ENCODE measurements around the gene BEGAIN. TPM values are rescaled to one million over a fixed set of nuclear protein-coding genes. Genes with fewer than 3 reads are reported as not detected.
A peak's percentile ranks its signal among the peaks of the same experiment; 100 is the strongest.

Gene BEGAIN
- total and polyA plus RNA-seq, 7 experiments from 2014 or later, result 0.38 to 2.4 (median 1.5) TPM

DNA sequence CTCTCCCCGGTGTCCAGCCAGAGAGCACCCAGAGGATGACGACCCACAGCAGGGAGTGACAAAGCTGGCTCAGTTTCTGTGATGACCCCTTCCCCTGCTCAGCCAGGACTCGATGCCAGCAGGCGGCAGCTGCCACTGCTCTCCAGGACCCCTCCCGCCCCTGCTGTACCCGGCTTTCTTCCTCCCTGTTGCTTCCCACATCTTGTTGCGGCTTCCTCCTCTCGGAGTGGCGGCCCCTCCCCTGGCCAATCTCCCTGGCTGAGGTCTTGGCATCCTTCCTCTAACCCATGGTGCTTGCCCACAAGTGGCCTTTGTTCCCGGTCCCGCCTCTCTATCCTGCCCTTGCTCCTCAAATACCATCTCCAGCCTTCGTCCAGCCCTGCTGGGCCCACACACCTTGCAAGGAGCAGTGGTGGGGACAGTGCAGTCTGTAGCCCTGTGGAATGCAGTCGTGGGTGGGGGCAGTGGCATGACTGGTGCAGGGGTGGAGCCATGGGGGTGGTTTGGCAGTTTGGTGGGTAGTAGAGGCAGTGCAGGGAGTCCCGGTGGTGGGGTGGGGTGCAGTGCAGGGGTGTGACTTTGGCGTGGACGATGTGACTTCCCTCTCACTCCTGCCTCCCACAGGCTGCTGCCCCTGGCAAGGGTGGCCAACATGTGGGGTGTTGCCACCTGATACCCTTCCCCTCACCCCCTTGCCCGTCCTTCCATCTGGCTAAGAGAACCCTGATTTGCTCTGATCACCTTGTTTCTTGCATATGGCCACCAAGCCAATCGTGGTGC, 16.3 kb upstream of the BEGAIN start:
- H3K4me1 ChIP-seq (ENCODE audit: control insufficient read depth in 2 of 2, insufficient read depth in 2 of 2, low read length in 2 of 2), result no peaks in the 10 kb centered on the region

GRCh38 chr14:100602621-100603230, 15.5 kb upstream of the BEGAIN start:
- H3K4me1 Mint-ChIP-seq, result no peaks in the 10 kb centered on the region
- ATAC-seq (no peak), DNase-seq (no peak)
- Histone ChIP-seq H3K4me1 (ENCODE audit: control insufficient read depth in 2 of 2, insufficient read depth in 2 of 2, low read length in 2 of 2) (no peaks in the 10 kb centered on the region), H3K27me3 (ENCODE audit: control insufficient read depth in 2 of 2, insufficient read depth in 2 of 2, low read length in 2 of 2) (no peaks in the 10 kb centered on the region), H3K4me3 (ENCODE audit: low read length) (no peak overlapping the region), H3K27ac (ENCODE audit: low read depth, low read length) (no peak overlapping the region), H3K9me3 (ENCODE audit: control insufficient read depth in 2 of 3, low read length in 3 of 3) (peaks cover 0 to 21% (median 6%) of the 10 kb centered on the region in 3 experiments), H3K36me3 (ENCODE audit: control insufficient read depth in 2 of 3, insufficient read depth in 3 of 3, low read length in 3 of 3) (no peaks in the 10 kb centered on the region)
- peaks cover 6 to 42% (median 18%) of the 10 kb centered on the region in 5 donors for H3K27me3 Mint-ChIP-seq
- peaks cover 9 to 40% (median 24%) of the 10 kb centered on the region in 11 donors for H3K9me3 Mint-ChIP-seq
- intact Hi-C loops (cut with micrococcal nuclease), result no loop called here
- H3K27ac Mint-ChIP-seq, result no peak overlapping the region
- no peak overlapping the region for H3K4me3 Mint-ChIP-seq
- CTCF ChIA-PET, result interaction anchor here (1.0 kb wide), 1 partner anchor 54 kb away, joined by 3 read pairs; no protein-coding TSS in a partner anchor
- POLR2A ChIA-PET, result no interaction called here
- H3K36me3 Mint-ChIP-seq, result peaks cover 5 to 17% (median 8%) of the 10 kb centered on the region in 5 donors

More for the DNA sequence above, 16.3 kb upstream of the BEGAIN start:
- Histone ChIP-seq H3K27me3 (ENCODE audit: control insufficient read depth in 2 of 2, insufficient read depth in 2 of 2, low read length in 2 of 2) (no peaks in the 10 kb centered on the region), H3K9me3 (ENCODE audit: control insufficient read depth in 2 of 3, low read length in 3 of 3) (peaks cover 0 to 21% (median 6%) of the 10 kb centered on the region in 3 experiments), H3K27ac (ENCODE audit: low read depth, low read length) (no peak overlapping the region), H3K36me3 (ENCODE audit: control insufficient read depth in 2 of 3, insufficient read depth in 3 of 3, low read length in 3 of 3) (no peaks in the 10 kb centered on the region), H3K4me3 (ENCODE audit: low read length) (no peak overlapping the region)
- ChIA-PET POLR2A (no interaction called here), CTCF (no interaction called here)
- ATAC-seq (no peak), DNase-seq (no peak)
- H3K27me3 Mint-ChIP-seq, result peaks cover 6 to 34% (median 18%) of the 10 kb centered on the region in 5 donors
- intact Hi-C loops (cut with micrococcal nuclease), result no loop called here
- peak overlapping the region in 1 of 10 donors; percentile 46 for H3K4me3 Mint-ChIP-seq
- no peaks in the 10 kb centered on the region for H3K4me1 Mint-ChIP-seq
- H3K9me3 Mint-ChIP-seq, result peaks cover 9 to 40% (median 24%) of the 10 kb centered on the region in 11 donors
- no peak overlapping the region for H3K27ac Mint-ChIP-seq
- H3K36me3 Mint-ChIP-seq, result peaks cover 5 to 17% (median 8%) of the 10 kb centered on the region in 5 donors

DNA sequence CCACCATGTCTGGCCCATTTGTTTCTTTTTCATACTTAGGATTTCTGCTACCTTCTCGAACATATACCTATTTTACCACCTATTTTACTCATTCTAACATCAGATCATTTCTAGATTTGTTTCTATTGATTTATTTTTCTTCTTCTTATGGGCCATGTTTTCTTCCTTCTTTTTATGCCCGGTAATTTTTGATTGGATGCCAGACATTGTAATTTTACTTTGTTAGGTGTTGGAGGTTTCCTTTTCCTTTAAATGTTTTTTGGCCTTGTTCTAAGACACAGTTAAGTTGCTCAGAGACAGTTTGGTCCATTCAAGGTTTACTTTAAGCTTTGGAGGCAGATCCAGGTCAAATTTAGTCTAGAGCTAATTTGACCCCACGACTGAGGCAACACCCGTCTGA, 14.7 kb upstream of the BEGAIN start:
- Mint-ChIP-seq H3K4me1 (no peaks in the 10 kb centered on the region), H3K4me3 (no peak overlapping the region), H3K27me3 (peaks cover 6 to 49% (median 18%) of the 10 kb centered on the region in 5 donors), H3K27ac (no peak overlapping the region), H3K9me3 (peaks cover 9 to 40% (median 24%) of the 10 kb centered on the region in 11 donors), H3K36me3 (peaks cover 5 to 17% (median 8%) of the 10 kb centered on the region in 5 donors)
- CTCF ChIA-PET, result interaction anchor here (1.0 kb wide), 1 partner anchor 55 kb away, joined by 3 read pairs; no protein-coding TSS in a partner anchor
- Histone ChIP-seq H3K4me1 (ENCODE audit: control insufficient read depth in 2 of 2, insufficient read depth in 2 of 2, low read length in 2 of 2) (no peaks in the 10 kb centered on the region), H3K27me3 (ENCODE audit: control insufficient read depth in 2 of 2, insufficient read depth in 2 of 2, low read length in 2 of 2) (no peaks in the 10 kb centered on the region), H3K4me3 (ENCODE audit: low read length) (no peak overlapping the region), H3K36me3 (ENCODE audit: control insufficient read depth in 2 of 3, insufficient read depth in 3 of 3, low read length in 3 of 3) (no peaks in the 10 kb centered on the region), H3K9me3 (ENCODE audit: control insufficient read depth in 2 of 3, low read length in 3 of 3) (peaks cover 0 to 21% (median 6%) of the 10 kb centered on the region in 3 experiments), H3K27ac (ENCODE audit: low read depth, low read length) (no peak overlapping the region)
- DNase-seq (no peak), ATAC-seq (no peak)
- intact Hi-C loops (cut with micrococcal nuclease), result no loop called here
- POLR2A ChIA-PET, result no interaction called here

- peaks cover 5 to 17% (median 8%) of the 10 kb centered on the region in 5 donors for H3K36me3 Mint-ChIP-seq
- no peak for ATAC-seq
- no peak for DNase-seq
- POLR2A ChIA-PET, result no interaction called here
- H3K4me3 Mint-ChIP-seq, result no peak overlapping the region
- no peaks in the 10 kb centered on the region for H3K27me3 ChIP-seq (ENCODE audit: control insufficient read depth in 2 of 2, insufficient read depth in 2 of 2, low read length in 2 of 2)
- peaks cover 6 to 55% (median 14%) of the 10 kb centered on the region in 5 donors for H3K27me3 Mint-ChIP-seq
- no peak overlapping the region for H3K4me3 ChIP-seq (ENCODE audit: low read length)
- peaks cover 0 to 21% (median 6%) of the 10 kb centered on the region in 3 experiments for H3K9me3 ChIP-seq (ENCODE audit: control insufficient read depth in 2 of 3, low read length in 3 of 3)
- H3K4me1 Mint-ChIP-seq, result no peaks in the 10 kb centered on the region
- intact Hi-C loops (cut with micrococcal nuclease), result no loop called here
- peaks cover 9 to 40% (median 22%) of the 10 kb centered on the region in 11 donors for H3K9me3 Mint-ChIP-seq
- CTCF ChIA-PET, result no interaction called here
- no peaks in the 10 kb centered on the region for H3K4me1 ChIP-seq (ENCODE audit: control insufficient read depth in 2 of 2, insufficient read depth in 2 of 2, low read length in 2 of 2)
- H3K27ac ChIP-seq (ENCODE audit: low read depth, low read length), result no peak overlapping the region
- no peaks in the 10 kb centered on the region for H3K36me3 ChIP-seq (ENCODE audit: control insufficient read depth in 2 of 3, insufficient read depth in 3 of 3, low read length in 3 of 3)
- H3K27ac Mint-ChIP-seq, result no peak overlapping the region
Measured at GRCh38 chr14:100601064-100601463, 13.8 kb upstream of the BEGAIN start.

DNA sequence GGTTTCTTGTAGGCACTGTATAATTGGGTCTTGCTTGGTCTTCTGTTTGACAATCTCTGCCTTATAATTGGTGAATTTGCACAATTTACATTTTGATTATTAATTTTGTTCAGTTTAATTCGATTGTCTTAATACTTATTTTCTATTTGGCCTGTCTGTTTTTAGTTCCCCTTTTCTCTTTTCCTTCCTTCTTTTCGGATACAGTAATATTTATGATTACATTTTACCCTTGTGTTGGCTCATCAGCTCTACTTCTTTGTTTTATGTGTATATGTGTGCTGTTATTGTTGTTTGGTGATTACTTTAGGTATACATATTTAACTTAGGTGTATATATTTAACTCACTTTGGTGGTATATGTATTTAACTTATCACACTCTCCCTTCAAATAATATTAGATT, 12.8 kb upstream of the BEGAIN start:
- no peaks in the 10 kb centered on the region for H3K36me3 ChIP-seq (ENCODE audit: control insufficient read depth in 2 of 3, insufficient read depth in 3 of 3, low read length in 3 of 3)
- H3K9me3 ChIP-seq (ENCODE audit: control insufficient read depth in 2 of 3, low read length in 3 of 3), result peaks cover 0 to 21% (median 6%) of the 10 kb centered on the region in 3 experiments
- H3K27ac ChIP-seq (ENCODE audit: low read depth, low read length), result no peak overlapping the region
- Mint-ChIP-seq H3K4me3 (no peak overlapping the region), H3K27me3 (peaks cover 7 to 63% (median 13%) of the 10 kb centered on the region in 5 donors), H3K36me3 (peaks cover 5 to 17% (median 8%) of the 10 kb centered on the region in 5 donors), H3K9me3 (peaks cover 9 to 40% (median 22%) of the 10 kb centered on the region in 11 donors), H3K27ac (no peak overlapping the region), H3K4me1 (no peaks in the 10 kb centered on the region)
- ChIA-PET POLR2A (no interaction called here), CTCF (no interaction called here)
- DNase-seq, result no peak
- no peaks in the 10 kb centered on the region for H3K4me1 ChIP-seq (ENCODE audit: control insufficient read depth in 2 of 2, insufficient read depth in 2 of 2, low read length in 2 of 2)
- intact Hi-C loops (cut with micrococcal nuclease), result no loop called here
- no peak for ATAC-seq
- no peak overlapping the region for H3K4me3 ChIP-seq (ENCODE audit: low read length)
- no peaks in the 10 kb centered on the region for H3K27me3 ChIP-seq (ENCODE audit: control insufficient read depth in 2 of 2, insufficient read depth in 2 of 2, low read length in 2 of 2)

DNA sequence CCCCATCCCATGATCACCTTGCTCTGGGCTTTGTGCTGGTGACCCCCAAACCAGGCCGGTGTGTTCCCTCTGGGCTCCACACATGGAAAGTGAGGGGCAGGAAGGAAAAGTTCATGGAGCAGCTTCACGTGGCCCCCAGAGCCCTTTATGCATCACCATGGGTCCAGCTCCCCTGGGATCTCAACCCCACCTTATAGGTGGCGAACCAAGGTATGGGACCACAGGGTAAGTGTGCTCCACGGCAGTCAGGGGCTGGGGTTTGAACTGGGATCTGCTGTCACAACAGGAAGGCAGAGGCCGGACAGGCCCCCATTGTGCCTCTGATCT, 7.4 kb upstream of the BEGAIN start:
- Histone ChIP-seq H3K27ac (ENCODE audit: low read depth, low read length) (no peak overlapping the region), H3K9me3 (ENCODE audit: control insufficient read depth in 2 of 3, low read length in 3 of 3) (no peaks in the 10 kb centered on the region), H3K4me3 (ENCODE audit: low read length) (no peak overlapping the region), H3K27me3 (ENCODE audit: control insufficient read depth in 2 of 2, insufficient read depth in 2 of 2, low read length in 2 of 2) (no peaks in the 10 kb centered on the region), H3K36me3 (ENCODE audit: control insufficient read depth in 2 of 3, insufficient read depth in 3 of 3, low read length in 3 of 3) (no peaks in the 10 kb centered on the region), H3K4me1 (ENCODE audit: control insufficient read depth in 2 of 2, insufficient read depth in 2 of 2, low read length in 2 of 2) (no peaks in the 10 kb centered on the region)
- ChIA-PET CTCF (no interaction called here), POLR2A (no interaction called here)
- Mint-ChIP-seq H3K27me3 (peaks cover 16 to 57% (median 30%) of the 10 kb centered on the region in 5 donors), H3K27ac (no peak overlapping the region), H3K4me3 (no peak overlapping the region), H3K9me3 (peaks cover 0 to 2% (median 0%) of the 10 kb centered on the region in 11 donors), H3K4me1 (no peaks in the 10 kb centered on the region), H3K36me3 (no peaks in the 10 kb centered on the region)
- no peak for ATAC-seq
- intact Hi-C loops (cut with micrococcal nuclease), result no loop called here
- DNase-seq, result no peak

All from naive thymus-derived CD4-positive, alpha-beta T cell (primary cell).